Motor neuron (in vitro differentiated cells): ENCODE measurements around the gene ADAMTSL5. TPM values are rescaled to one million over a fixed set of nuclear protein-coding genes. Genes with fewer than 3 reads are reported as not detected.
A peak's percentile ranks its signal among the peaks of the same experiment; 100 is the strongest.
"Not testable (repeated sequence)": the region's sequence is repeated elsewhere in the genome, so short reads cannot be mapped to it uniquely, and the experiment has no call there.

ENCODE experiments used
- ATAC-seq, 8 experiments: fragments of 200-7000 bp; cut with Tn5 transposase; replicated peaks in 6 of 8; 2 replicates each; pipeline ENCODE4 v1.8.0; 2021; ENCODE audit warnings: mild to moderate bottlenecking in 8 of 8, moderate library complexity in 8 of 8
- H3K27ac ChIP-seq, 2 donors: fragments of 250-450 bp; sonication (Bioruptor Pico); 2 replicates each; pipeline ENCODE4 v1.9.0; 2021; ENCODE audit warnings: antibody characterized with exemption in 2 of 2, mild to moderate bottlenecking in 2 of 2, moderate library complexity in 1 of 2
- H3K4me1 ChIP-seq, 2 donors: fragments of 250-450 bp; sonication (Bioruptor Pico); replicated peaks in 1 of 2; 2 replicates each; pipeline ENCODE4 v1.6.1; 2021; ENCODE audit warnings: antibody characterized with exemption in 2 of 2, mild to moderate bottlenecking in 2 of 2, moderate library complexity in 1 of 2
- H3K4me3 ChIP-seq, 5 donors: fragments of 250-450 bp; sonication (Bioruptor Pico); 2 replicates each; pipeline ENCODE4 v1.9.0; 2021; ENCODE audit warnings: antibody characterized with exemption in 5 of 5, mild to moderate bottlenecking in 5 of 5, moderate library complexity in 4 of 5
- WGBS, 10 experiments: fragments of 450-650 bp; shearing (Covaris generic); methylation state at CpG; one replicate each; pipeline ENCODE4 v1.0.0; 2022; 5-methylcytosine and 5-hydroxymethylcytosine counted together
- in situ Hi-C, 9 experiments: fragments of 400-800 bp; cut with MboI; loops; one replicate each; pipeline ENCODE4 v1.15.0; 2021; ENCODE audit warnings: low sequenced_read_pairs in 9 of 9, low pct_unique_long_range_greater_than_20kb in 2 of 9; ENCODE audit not compliant: unreplicated experiment in 9 of 9
- total RNA-seq, 8 experiments: library from RNA; unstranded; fragments of 300-600 nt; gene quantifications; 2 replicates each; pipeline versions ENCODE4 v1.2.3 to v1.2.4, GENCODE V29; 2022

ADAMTSL5 gene
- total RNA-seq, 8 experiments from 2014 or later, result 0.09 to 8.2 (median 1.5) TPM; not detected in 1

GRCh38 chr19:1519802-1520201 lies 7.0 kb upstream of the ADAMTSL5 start:
- ATAC-seq, H3K4me3 ChIP-seq, in situ Hi-C loops, H3K27ac ChIP-seq, H3K4me1 ChIP-seq: not testable (repeated sequence)
- 0 to 100% (median 65%) methylated on average over 1 to 7 of the region's 8 CpGs; no CpG with 5 or more reads in 4 of the 10 experiments for WGBS, 10 experiments

- Histone ChIP-seq H3K27ac (no peak overlapping the region), H3K4me1 (peaks cover 0 to 2% of the 10 kb centered on the region in 2 donors), H3K4me3 (no peak overlapping the region)
- in situ Hi-C loops, result no loop called here
- no peak for ATAC-seq
- WGBS, 10 experiments, result 17 to 100% (median 56%) methylated on average over 1 to 2 of the region's 4 CpGs; no CpG with 5 or more reads in 6 of the 10 experiments
These were observed 5.7 kb upstream of the ADAMTSL5 start for GRCh38 chr19:1518471-1518870.

GRCh38 chr19:1516395-1516753 lies 3.6 kb upstream of the ADAMTSL5 start:
- in situ Hi-C loops, result no loop called here
- 45 to 81% (median 77%) methylated on average over 1 to 6 of the region's 8 CpGs; no CpG with 5 or more reads in 6 of the 10 experiments for WGBS, 10 experiments
- Histone ChIP-seq H3K4me3 (no peak overlapping the region), H3K27ac (no peak overlapping the region), H3K4me1 (peaks cover 0 to 10% of the 10 kb centered on the region in 2 donors)
- ATAC-seq, result no peak

GRCh38 chr19:1514986-1515721 lies 2.3 kb upstream of the ADAMTSL5 start:
- H3K27ac ChIP-seq, result no peak overlapping the region
- WGBS, 10 experiments, result 30 to 87% (median 62%) methylated on average over 2 to 5 of the region's 14 CpGs; no CpG with 5 or more reads in 7 of the 10 experiments
- in situ Hi-C loops, result no loop called here
- no peak overlapping the region for H3K4me3 ChIP-seq
- peaks cover 0 to 10% of the 10 kb centered on the region in 2 donors for H3K4me1 ChIP-seq
- ATAC-seq, result no peak

- no peak for ATAC-seq
- in situ Hi-C loops, result no loop called here
- no peak overlapping the region for H3K4me3 ChIP-seq
- H3K4me1 ChIP-seq, result peaks cover 0 to 10% of the 10 kb centered on the region in 2 donors
- no peak overlapping the region for H3K27ac ChIP-seq
- WGBS, 10 experiments, result 16 to 83% (median 55%) methylated on average over 1 to 4 of the region's 10 CpGs; no CpG with 5 or more reads in 4 of the 10 experiments
These were observed 1.5 kb upstream of the ADAMTSL5 start for GRCh38 chr19:1514295-1514661.

GRCh38 chr19:1513499-1514294 lies 878 bp upstream of the ADAMTSL5 start:
- WGBS, 10 experiments, result 5% methylated on average over 4 of the region's 52 CpGs; no CpG with 5 or more reads in 9 of the 10 experiments
- peaks cover 0 to 10% of the 10 kb centered on the region in 2 donors for H3K4me1 ChIP-seq
- peak; percentile 55 to 67 (median 60) for ATAC-seq
- H3K4me3 ChIP-seq, result peak overlapping the region in 3 of 5 donors; percentile 20 to 25 (median 24)
- in situ Hi-C loops, result no loop called here
- H3K27ac ChIP-seq, result no peak overlapping the region

GRCh38 chr19:1511318-1512317 lies 1.2 kb downstream of the ADAMTSL5 start:
- Histone ChIP-seq H3K4me1 (peaks cover 4 to 15% of the 10 kb centered on the region in 2 donors), H3K27ac (no peak overlapping the region), H3K4me3 (no peak overlapping the region)
- in situ Hi-C loops, result no loop called here
- ATAC-seq, result no peak
- WGBS, 10 experiments, result 36 to 90% (median 75%) methylated on average over 4 to 6 of the region's 22 CpGs; no CpG with 5 or more reads in 6 of the 10 experiments

- 40 to 100% (median 56%) methylated on average over 1 to 2 of the region's 9 CpGs; no CpG with 5 or more reads in 6 of the 10 experiments for WGBS, 10 experiments
- no peak overlapping the region for H3K27ac ChIP-seq
- no peak for ATAC-seq
- in situ Hi-C loops, result no loop called here
- H3K4me1 ChIP-seq, result peaks cover 4 to 15% of the 10 kb centered on the region in 2 donors
- no peak overlapping the region for H3K4me3 ChIP-seq
These were observed 2.0 kb downstream of the ADAMTSL5 start for GRCh38 chr19:1510807-1511206.

- peaks cover 4 to 15% of the 10 kb centered on the region in 2 donors for H3K4me1 ChIP-seq
- no peak overlapping the region for H3K4me3 ChIP-seq
- ATAC-seq, result no peak
- no CpG with 5 or more reads among the region's 25 CpGs for WGBS, 10 experiments
- in situ Hi-C loops, result no loop called here
- no peak overlapping the region for H3K27ac ChIP-seq
These were observed 2.4 kb downstream of the ADAMTSL5 start for GRCh38 chr19:1510442-1510806.

GRCh38 chr19:1509602-1510441 lies 3.0 kb downstream of the ADAMTSL5 start:
- WGBS, 10 experiments, result 48 to 90% (median 64%) methylated on average over 1 to 5 of the region's 11 CpGs; no CpG with 5 or more reads in 4 of the 10 experiments
- ATAC-seq, result no peak
- in situ Hi-C loops, result no loop called here
- Histone ChIP-seq H3K27ac (no peak overlapping the region), H3K4me3 (no peak overlapping the region), H3K4me1 (peaks cover 4 to 16% of the 10 kb centered on the region in 2 donors)

- peak overlapping the region in 1 of 2 donors; percentile 53 for H3K27ac ChIP-seq
- H3K4me3 ChIP-seq, result peak overlapping the region; percentile 9 to 44 (median 26)
- in situ Hi-C loops, result no loop called here
- WGBS, 10 experiments, result 34 to 100% (median 75%) methylated on average over 1 to 4 of the region's 12 CpGs; no CpG with 5 or more reads in 6 of the 10 experiments
- peaks cover 11 to 27% of the 10 kb centered on the region in 2 donors for H3K4me1 ChIP-seq
- ATAC-seq, result no peak
These were observed 4.3 kb downstream of the ADAMTSL5 start for GRCh38 chr19:1508507-1508856.
